Psoas muscle (tissue), 8 donors: ENCODE results near the gene IER2. TPM values are rescaled to one million over a fixed set of nuclear protein-coding genes. Genes with fewer than 3 reads are reported as not detected.
"Not testable (repeated sequence)": the region's sequence is repeated elsewhere in the genome, so short reads cannot be mapped to it uniquely, and the experiment has no call there.

Experiments used
- ATAC-seq, 4 donors: fragments of 200-7000 bp; cut with Tn5 transposase; one replicate each; pipeline ENCODE4 v1.9.1; 2020; ENCODE audit warnings: moderate library complexity in 3 of 4, mild to moderate bottlenecking in 2 of 4
- DNase-seq, 2 donors: peaks; one replicate each; pipeline ENCODE4 v3.0.0-alpha.2; 2020
- H3K27ac ChIP-seq: fragments of 200-600 bp; one replicate; pipeline ENCODE4 v1.8.0; 2022
- H3K27me3 ChIP-seq, 3 donors: fragments of 200-600 bp in 1 of 3; one replicate each; pipeline versions ENCODE4 v1.6.1 to v1.8.0; 2013 to 2022; ENCODE audit warnings: low read length in 2 of 3, mild to moderate bottlenecking in 2 of 3, moderate library complexity in 1 of 3; ENCODE audit not compliant: insufficient read depth in 3 of 3
- H3K36me3 ChIP-seq, 2 donors: fragments of 200-600 bp in 1 of 2; one replicate each; pipeline versions ENCODE4 v1.6.1 to v1.8.0; 2013 to 2022; ENCODE audit warnings: low read depth in 1 of 2, mild to moderate bottlenecking in 1 of 2, moderate library complexity in 1 of 2; ENCODE audit not compliant: insufficient read depth in 1 of 2
- H3K4me1 ChIP-seq: fragments of 200-600 bp; one replicate; pipeline ENCODE4 v1.8.0; 2022
- H3K4me3 ChIP-seq: fragments of 200-600 bp; one replicate; pipeline ENCODE4 v1.8.0; 2022; ENCODE audit warnings: mild to moderate bottlenecking
- H3K9me3 ChIP-seq: fragments of 200-600 bp; one replicate; pipeline ENCODE4 v1.8.0; 2022
- WGBS, 3 donors: extraction: QIAGEN DNeasy Blood & Tissue Kit; methylation state at CpG; one replicate each; pipeline versions ENCODE4 v1.1.6 to v1.1.7; 2013; 5-methylcytosine and 5-hydroxymethylcytosine counted together
- intact Hi-C, 2 donors: fragments of 100-400 bp; cut with DNase I; formaldehyde crosslinking; loops; one replicate each; pipeline versions ENCODE4 v1.11.0 to v1.14.2; 2022
- polyA plus RNA-seq, 3 donors: library from polyadenylated mRNA; stranded (reverse); fragments of 200-250 nt; gene quantifications; one replicate each; pipeline ENCODE4 v1.2.3, GENCODE V29; 2013
- total RNA-seq, 4 donors: library from RNA; stranded (reverse); fragmentation: NEBNext Ultra II Directional in 2 of 4; extraction: Animal tissue kit (Norgen Biotek cat#: 25700) in 2 of 4; gene quantifications; one replicate each; pipeline versions ENCODE4 v1.2.1 to v1.2.4, GENCODE V29; 2021 to 2023
- TF ChIP-seq, protein P1 (sequence below): fragments of 200-600 bp; IDR thresholded peaks from one replicate; pipeline ENCODE4 v1.8.0; 2022; ENCODE audit warnings: antibody characterized with exemption
- donor health status: healthy with polysubstance abuse.
- donor health status: DM: no; HTN: no; CAD: no; lungs with moderate emphysema.
- donor health status: Bipolar disorder and iron deficiency.
- donor health status: healthy.
- donor health status: DM: yes; HTN: yes; CAD: no.
- donor health status: DM: no; HTN: no; CAD: no.
- donor health status: DM: no; HTN: no; CAD: no.
- donor health status: DM: yes; HTN: yes; CAD: no.

IER2 gene
- total and polyA plus RNA-seq, 7 donors, result 12.9 to 62.7 (median 29.0) TPM

DNA sequence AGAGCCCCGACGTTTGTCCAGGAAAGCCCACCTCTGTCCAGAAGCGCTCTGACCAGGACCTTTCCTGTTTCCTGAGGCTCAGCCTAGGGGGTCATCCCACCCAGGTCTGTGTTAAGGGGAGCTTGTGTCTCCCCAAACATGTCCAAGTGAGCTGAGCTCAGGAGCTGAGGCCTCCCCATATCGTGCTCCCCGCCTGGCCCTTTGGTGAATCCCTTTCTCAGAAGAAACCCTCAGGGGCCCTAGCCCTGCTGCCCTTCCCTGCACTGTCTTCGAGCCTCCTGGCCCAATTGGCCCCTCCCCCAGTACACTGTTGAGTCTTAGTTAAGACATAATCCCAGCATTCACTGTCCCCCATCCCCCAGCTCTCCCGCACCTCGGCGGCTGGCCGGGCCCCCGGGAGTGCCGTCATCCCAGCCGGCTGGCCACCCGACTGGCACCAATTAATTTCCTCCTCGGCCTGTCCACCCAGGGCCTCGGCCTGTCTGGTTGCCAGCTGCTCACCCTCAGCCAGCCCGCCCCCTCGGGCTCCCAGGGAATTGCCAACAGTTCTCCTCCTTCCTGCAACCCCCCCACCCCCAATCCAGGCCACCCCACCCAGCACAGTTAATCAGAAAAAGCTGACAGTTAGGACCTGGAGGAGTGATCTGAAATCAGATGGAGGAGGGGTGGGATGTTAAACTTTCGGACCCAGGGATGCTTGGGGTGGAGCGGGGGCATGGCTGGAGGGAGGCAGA, 13.6 kb downstream of the IER2 start:
- TF ChIP-seq, protein P1, sequence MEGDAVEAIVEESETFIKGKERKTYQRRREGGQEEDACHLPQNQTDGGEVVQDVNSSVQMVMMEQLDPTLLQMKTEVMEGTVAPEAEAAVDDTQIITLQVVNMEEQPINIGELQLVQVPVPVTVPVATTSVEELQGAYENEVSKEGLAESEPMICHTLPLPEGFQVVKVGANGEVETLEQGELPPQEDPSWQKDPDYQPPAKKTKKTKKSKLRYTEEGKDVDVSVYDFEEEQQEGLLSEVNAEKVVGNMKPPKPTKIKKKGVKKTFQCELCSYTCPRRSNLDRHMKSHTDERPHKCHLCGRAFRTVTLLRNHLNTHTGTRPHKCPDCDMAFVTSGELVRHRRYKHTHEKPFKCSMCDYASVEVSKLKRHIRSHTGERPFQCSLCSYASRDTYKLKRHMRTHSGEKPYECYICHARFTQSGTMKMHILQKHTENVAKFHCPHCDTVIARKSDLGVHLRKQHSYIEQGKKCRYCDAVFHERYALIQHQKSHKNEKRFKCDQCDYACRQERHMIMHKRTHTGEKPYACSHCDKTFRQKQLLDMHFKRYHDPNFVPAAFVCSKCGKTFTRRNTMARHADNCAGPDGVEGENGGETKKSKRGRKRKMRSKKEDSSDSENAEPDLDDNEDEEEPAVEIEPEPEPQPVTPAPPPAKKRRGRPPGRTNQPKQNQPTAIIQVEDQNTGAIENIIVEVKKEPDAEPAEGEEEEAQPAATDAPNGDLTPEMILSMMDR, result no peak
- H3K27me3 ChIP-seq, result no peaks in the 10 kb centered on the region
- peaks cover 23% of the 10 kb centered on the region for H3K4me1 ChIP-seq
- DNase-seq, result peak; percentile 73 to 78
- peak overlapping the region; percentile 81 for H3K27ac ChIP-seq
- intact Hi-C loops, result loop anchor here in 1 of 2 donors (5.0 kb wide), 1 partner anchor 99 kb away; no protein-coding TSS in a partner anchor
- peak overlapping the region; percentile 61 for H3K4me3 ChIP-seq
- 10 to 27% (median 16%) methylated on average over 19 to 20 of the region's 20 CpGs for WGBS, 3 donors
- peak; percentile 15 to 40 (median 34) for ATAC-seq
- H3K36me3 ChIP-seq, result no peaks in the 10 kb centered on the region
- H3K9me3 ChIP-seq, result no peaks in the 10 kb centered on the region

GRCh38 chr19:13164343-13165161, 14.3 kb downstream of the IER2 start:
- DNase-seq (peak in 1 of 2 donors; percentile 78), ATAC-seq (peak in 1 of 4 donors; percentile 5)
- TF ChIP-seq, protein P1, result no peak
- no peaks in the 10 kb centered on the region for H3K27me3 ChIP-seq
- 31 to 44% (median 33%) methylated on average over 18 to 19 of the region's 19 CpGs for WGBS, 3 donors
- H3K4me3 ChIP-seq, result peak overlapping the region; percentile 61
- H3K36me3 ChIP-seq, result no peaks in the 10 kb centered on the region
- no peaks in the 10 kb centered on the region for H3K9me3 ChIP-seq
- H3K4me1 ChIP-seq, result peaks cover 23% of the 10 kb centered on the region
- intact Hi-C loops, result loop anchor here in 1 of 2 donors (5.0 kb wide), 1 partner anchor 98 kb away; no protein-coding TSS in a partner anchor
- H3K27ac ChIP-seq, result peak overlapping the region; percentile 81

GRCh38 chr19:13165162-13165997, 15.2 kb downstream of the IER2 start:
- Histone ChIP-seq H3K27me3 (no peaks in the 10 kb centered on the region), H3K4me1 (peaks cover 23% of the 10 kb centered on the region), H3K9me3 (no peaks in the 10 kb centered on the region), H3K4me3 (no peak overlapping the region), H3K27ac (peak overlapping the region; percentile 81), H3K36me3 (no peaks in the 10 kb centered on the region)
- WGBS, 3 donors, result 78 to 84% (median 81%) methylated on average over 19 of the region's 19 CpGs
- intact Hi-C loops, result no loop called here
- TF ChIP-seq, protein P1, result no peak
- no peak for ATAC-seq
- DNase-seq, result no peak

DNA sequence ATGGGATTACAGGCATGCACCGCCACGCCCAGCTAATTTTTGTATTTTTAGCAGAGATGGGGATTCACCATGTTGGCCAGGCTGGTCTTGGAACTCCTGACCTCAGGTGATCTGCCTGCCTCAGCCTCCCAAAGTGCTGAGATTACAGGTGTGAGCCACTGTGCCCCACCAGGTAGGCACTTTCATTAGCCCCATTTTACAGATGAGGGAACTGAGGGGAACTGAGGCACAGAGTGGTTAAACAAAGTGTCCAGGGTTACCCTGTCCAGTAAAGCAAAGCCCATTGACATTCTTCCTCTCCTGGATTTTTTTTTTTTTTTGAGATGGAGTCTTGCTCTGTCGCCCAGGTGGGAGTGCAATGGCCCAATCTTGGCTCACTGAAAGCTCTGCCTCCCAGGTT, 15.9 kb downstream of the IER2 start:
- ATAC-seq, H3K9me3 ChIP-seq, intact Hi-C loops, H3K36me3 ChIP-seq, H3K27me3 ChIP-seq, DNase-seq, H3K4me3 ChIP-seq: not testable (repeated sequence)
- Histone ChIP-seq H3K27ac (peak overlapping the region; percentile 81), H3K4me1 (peaks cover 23% of the 10 kb centered on the region)
- WGBS, 3 donors, result 96 to 99% (median 97%) methylated on average over 3 of the region's 3 CpGs
